Kidney (tissue), 14 donors: ENCODE measurements around the gene TIMP1. TPM values are rescaled to one million over a fixed set of nuclear protein-coding genes. Genes with fewer than 3 reads are reported as not detected.

ENCODE experiments used
- DNase-seq, 5 donors: peaks; one replicate each; pipeline ENCODE4 v3.0.0-alpha.2; 2013 to 2020
- FAIRE-seq: peaks from 2 replicates; lab custom pipeline; 2012; peaks lifted over from hg19 to GRCh38; lab: Jason Lieb, UNC
- H3K27ac ChIP-seq, 2 donors: one replicate each; pipeline ENCODE4 v1.7.0; 2013; ENCODE audit warnings: low read depth in 2 of 2, low read length in 2 of 2, inconsistent platforms in 1 of 2
- H3K27me3 ChIP-seq: one replicate; pipeline ENCODE4 v1.7.1; 2013; ENCODE audit warnings: low read length, inconsistent platforms; ENCODE audit not compliant: control insufficient read depth, insufficient read depth
- H3K36me3 ChIP-seq, 3 donors: one replicate each; pipeline versions ENCODE4 v1.7.0 to v1.7.1; 2013; ENCODE audit warnings: low read length in 3 of 3, control low read depth in 1 of 3, inconsistent platforms in 1 of 3; ENCODE audit not compliant: insufficient read depth in 3 of 3, control insufficient read depth in 2 of 3
- H3K4me1 ChIP-seq, 3 donors: one replicate each; pipeline versions ENCODE4 v1.7.0 to v1.7.1; 2013; ENCODE audit warnings: low read length in 3 of 3, inconsistent platforms in 1 of 3, low read depth in 1 of 3; ENCODE audit not compliant: control insufficient read depth in 2 of 3, insufficient read depth in 2 of 3
- H3K4me3 ChIP-seq, 3 donors: one replicate each; pipeline versions ENCODE4 v1.7.0 to v1.8.1; 2013; ENCODE audit warnings: low read length in 3 of 3, control low read depth in 1 of 3, inconsistent platforms in 1 of 3
- H3K9ac ChIP-seq, 3 donors: one replicate each; pipeline versions ENCODE4 v1.7.0 to v1.7.1; 2013; ENCODE audit warnings: low read length in 3 of 3, control low read depth in 1 of 3, inconsistent platforms in 1 of 3
- H3K9me3 ChIP-seq, 3 donors: one replicate each; pipeline versions ENCODE4 v1.7.0 to v1.7.1; 2013; ENCODE audit warnings: low read length in 3 of 3, control low read depth in 1 of 3, inconsistent platforms in 1 of 3; ENCODE audit not compliant: control insufficient read depth in 2 of 3, insufficient read depth in 1 of 3
- intact Hi-C: fragments of 100-400 bp; cut with DNase I; formaldehyde crosslinking; loops from one replicate; pipeline ENCODE4 v1.11.1; 2022
- polyA plus RNA-seq: library from polyadenylated mRNA; stranded (reverse); fragments of 350-450 nt; fragmentation: Illumina TruSeq; extraction: RNeasy Lipid Tissue Mini Kit (QIAGEN cat#74804); gene quantifications from one replicate; pipeline ENCODE4 v1.2.3, GENCODE V29; 2014; ENCODE audit warnings: low read depth, low replicate concordance; ENCODE audit not compliant: insufficient read depth
- total RNA-seq: library from RNA; stranded (reverse); fragmentation: NEBNext Ultra II Directional; extraction: Animal tissue kit (Norgen Biotek cat#: 25700); gene quantifications from one replicate; pipeline ENCODE4 v1.2.1, GENCODE V29; 2021
- TF ChIP-seq, protein P1 (sequence below): IDR thresholded peaks from 3 replicates; pipeline ENCODE4 v1.5.1; 2012; ENCODE audit warnings: mild to moderate bottlenecking, moderate library complexity, borderline replicate concordance; ENCODE audit not compliant: insufficient read depth; ENCODE audit errors: extremely low read depth
- donor health status: control.
- donor health status: control.
- donor health status: control.
- donor health status: control.
- donor health status: control.
- donor health status: DM: yes; HTN: yes; CAD: no.
- donor health status: Normal renal cell carcinoma (clear cell type).

Gene TIMP1
- total and polyA plus RNA-seq, 2 donors from 2014 or later: 382 to 551 TPM

GRCh38 chrX:47631676-47632075, 49.4 kb downstream of the TIMP1 start:
- Histone ChIP-seq H3K27me3 (no peaks in the 10 kb centered on the region), H3K27ac (no peak overlapping the region), H3K4me3 (no peak overlapping the region), H3K9me3 (no peaks in the 10 kb centered on the region), H3K36me3 (peaks cover 0 to 7% (median 4%) of the 10 kb centered on the region in 3 donors), H3K9ac (no peak overlapping the region), H3K4me1 (no peaks in the 10 kb centered on the region)
- DNase-seq (no peak), FAIRE-seq (no peak)
- TF ChIP-seq, protein P1, sequence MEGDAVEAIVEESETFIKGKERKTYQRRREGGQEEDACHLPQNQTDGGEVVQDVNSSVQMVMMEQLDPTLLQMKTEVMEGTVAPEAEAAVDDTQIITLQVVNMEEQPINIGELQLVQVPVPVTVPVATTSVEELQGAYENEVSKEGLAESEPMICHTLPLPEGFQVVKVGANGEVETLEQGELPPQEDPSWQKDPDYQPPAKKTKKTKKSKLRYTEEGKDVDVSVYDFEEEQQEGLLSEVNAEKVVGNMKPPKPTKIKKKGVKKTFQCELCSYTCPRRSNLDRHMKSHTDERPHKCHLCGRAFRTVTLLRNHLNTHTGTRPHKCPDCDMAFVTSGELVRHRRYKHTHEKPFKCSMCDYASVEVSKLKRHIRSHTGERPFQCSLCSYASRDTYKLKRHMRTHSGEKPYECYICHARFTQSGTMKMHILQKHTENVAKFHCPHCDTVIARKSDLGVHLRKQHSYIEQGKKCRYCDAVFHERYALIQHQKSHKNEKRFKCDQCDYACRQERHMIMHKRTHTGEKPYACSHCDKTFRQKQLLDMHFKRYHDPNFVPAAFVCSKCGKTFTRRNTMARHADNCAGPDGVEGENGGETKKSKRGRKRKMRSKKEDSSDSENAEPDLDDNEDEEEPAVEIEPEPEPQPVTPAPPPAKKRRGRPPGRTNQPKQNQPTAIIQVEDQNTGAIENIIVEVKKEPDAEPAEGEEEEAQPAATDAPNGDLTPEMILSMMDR: no peak
- intact Hi-C loops: no loop called here

DNA sequence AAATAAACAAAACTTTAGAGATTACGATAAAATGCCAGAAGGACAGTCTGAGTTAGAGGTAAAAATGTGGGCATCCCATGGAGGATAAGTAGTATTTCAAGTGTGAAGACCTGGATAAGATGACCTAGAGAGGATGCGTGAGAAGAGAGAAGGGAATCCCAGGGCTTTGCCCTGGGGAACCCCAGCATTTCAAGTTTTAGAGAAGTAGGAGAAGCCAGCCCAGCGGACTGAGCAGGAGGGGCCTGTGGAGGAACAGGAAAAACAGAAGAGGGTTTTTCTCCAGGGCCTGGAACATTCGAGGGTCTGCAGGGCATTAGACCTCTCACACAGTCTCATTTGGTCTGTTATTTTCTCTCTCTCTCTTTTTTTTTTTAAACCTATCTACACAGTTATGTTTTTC, 50.4 kb downstream of the TIMP1 start:
- Histone ChIP-seq H3K27me3 (no peaks in the 10 kb centered on the region), H3K9ac (no peak overlapping the region), H3K4me1 (no peaks in the 10 kb centered on the region), H3K9me3 (no peaks in the 10 kb centered on the region), H3K36me3 (peaks cover 0 to 7% (median 4%) of the 10 kb centered on the region in 3 donors), H3K4me3 (no peak overlapping the region), H3K27ac (no peak overlapping the region)
- DNase-seq (no peak), FAIRE-seq (no peak)
- TF ChIP-seq, protein P1: no peak
- intact Hi-C loops: no loop called here

- Histone ChIP-seq H3K4me3 (no peak overlapping the region), H3K9ac (no peak overlapping the region), H3K9me3 (no peaks in the 10 kb centered on the region), H3K27me3 (no peaks in the 10 kb centered on the region), H3K36me3 (peaks cover 0 to 16% (median 4%) of the 10 kb centered on the region in 3 donors), H3K4me1 (no peaks in the 10 kb centered on the region), H3K27ac (no peak overlapping the region)
- intact Hi-C loops: no loop called here
- DNase-seq (no peak), FAIRE-seq (no peak)
- TF ChIP-seq, protein P1: no peak
Observed at GRCh38 chrX:47633689-47634590, 51.7 kb downstream of the TIMP1 start.
